ENCODE measurements around the gene OR1N1.

Gene OR1N1

GRCh38 chr9:122526602-122527001 lies 491 bp downstream of the OR1N1 start:
- H3K4me3 ChIP-seq (ENCODE audit: low read depth, low read length) = no peak overlapping the region
- no peak for DNase-seq (ENCODE audit: low read depth)
- no peak for TF ChIP-seq CTCF (IDR thresholded peaks at IDR 0.05; ENCODE audit: low read depth, low read length)
- TF ChIP-seq POLR2A (IDR thresholded peaks at IDR 0.05; ENCODE audit: extremely low read depth, insufficient read length) = no peak
- no peak for TF ChIP-seq MAX (IDR thresholded peaks at IDR 0.05; ENCODE audit: low read depth, low read length)
- TF ChIP-seq MYC (IDR thresholded peaks at IDR 0.05; ENCODE audit: low read depth, low read length) = no peak

GRCh38 chr9:122519376-122519775 lies 7.7 kb downstream of the OR1N1 start:
- no peak for DNase-seq (ENCODE audit: low read depth)
- no peak overlapping the region for H3K4me3 ChIP-seq (ENCODE audit: low read depth, low read length)
- TF ChIP-seq POLR2A (IDR thresholded peaks at IDR 0.05; ENCODE audit: extremely low read depth, insufficient read length) = no peak
- TF ChIP-seq MYC (IDR thresholded peaks at IDR 0.05; ENCODE audit: low read depth, low read length) = no peak
- TF ChIP-seq MAX (IDR thresholded peaks at IDR 0.05; ENCODE audit: low read depth, low read length) = no peak

- DNase-seq (ENCODE audit: low read depth) = no peak
- H3K4me3 ChIP-seq (ENCODE audit: low read depth, low read length) = no peak within 1 kb of the TSS
- no peak for TF ChIP-seq MAX (IDR thresholded peaks at IDR 0.05; ENCODE audit: low read depth, low read length)
- TF ChIP-seq CTCF (IDR thresholded peaks at IDR 0.05; ENCODE audit: low read depth, low read length) = no peak
These were observed 8.3 kb downstream of the OR1N1 start, which contains the start of gene OR1J4 for GRCh38 chr9:122518841-122519240. TSS of gene OR1J4 (plus strand) at chr9:122519141. CDS start at chr9:122519141, 0 bp downstream.

- no peak for DNase-seq (ENCODE audit: low read depth)
- TF ChIP-seq MAX (IDR thresholded peaks at IDR 0.05; ENCODE audit: low read depth, low read length) (no peak), MYC (IDR thresholded peaks at IDR 0.05; ENCODE audit: low read depth, low read length) (no peak), POLR2A (IDR thresholded peaks at IDR 0.05; ENCODE audit: extremely low read depth, insufficient read length) (no peak), CTCF (IDR thresholded peaks at IDR 0.05; ENCODE audit: low read depth, low read length) (no peak)
- no peak overlapping the region for H3K4me3 ChIP-seq (ENCODE audit: low read depth, low read length)
These were observed 8.9 kb downstream of the OR1N1 start for GRCh38 chr9:122518226-122518625.

- no peak for DNase-seq (ENCODE audit: low read depth)
- H3K4me3 ChIP-seq (ENCODE audit: low read depth, low read length) = no peak within 1 kb of the TSS
- TF ChIP-seq MAX (IDR thresholded peaks at IDR 0.05; ENCODE audit: low read depth, low read length) (no peak), MYC (IDR thresholded peaks at IDR 0.05; ENCODE audit: low read depth, low read length) (no peak), POLR2A (IDR thresholded peaks at IDR 0.05; ENCODE audit: extremely low read depth, insufficient read length) (no peak), CTCF (IDR thresholded peaks at IDR 0.05; ENCODE audit: low read depth, low read length) (no peak)
These were observed 16.6 kb downstream of the OR1N1 start, which contains the start of gene OR1J2 for GRCh38 chr9:122510502-122510901. TSS of gene OR1J2 (plus strand) at chr9:122510802. CDS start at chr9:122510802, 0 bp downstream.

- no peak overlapping the region for H3K4me3 ChIP-seq (ENCODE audit: low read depth, low read length)
- no peak for DNase-seq (ENCODE audit: low read depth)
- TF ChIP-seq CTCF (IDR thresholded peaks at IDR 0.05; ENCODE audit: low read depth, low read length) (no peak), POLR2A (IDR thresholded peaks at IDR 0.05; ENCODE audit: extremely low read depth, insufficient read length) (no peak), MYC (IDR thresholded peaks at IDR 0.05; ENCODE audit: low read depth, low read length) (no peak), MAX (IDR thresholded peaks at IDR 0.05; ENCODE audit: low read depth, low read length) (no peak)
These were observed 20.1 kb downstream of the OR1N1 start for GRCh38 chr9:122506964-122507363.
